Stimulated activated naive CD8-positive, alpha-beta T cell treated with anti-CD3 and anti-CD28 coated beads, Interleukin-15, Interleukin-2, amounts not matched to agents 100 U/mL and 50 U/mL, for 24 hours (primary cell): ENCODE results near the gene MATCAP1.

ENCODE experiments used
- ATAC-seq: fragments of 150-1000 bp; cut with Tn5 transposase; one replicate; pipeline ENCODE4 v1.10.0; 2021
- DNase-seq: peaks from one replicate; pipeline ENCODE4 v3.0.0; 2021

The MATCAP1 gene

GRCh38 chr16:67156143-67156844 lies 27.5 kb downstream of the MATCAP1 start:
- no peak for ATAC-seq
- no peak for DNase-seq

GRCh38 chr16:67155295-67156142 lies 28.2 kb downstream of the MATCAP1 start:
- ATAC-seq (peak; percentile 44), DNase-seq (peak; percentile 87)

GRCh38 chr16:67154578-67155294 lies 29.0 kb downstream of the MATCAP1 start:
- DNase-seq (no peak), ATAC-seq (no peak)

GRCh38 chr16:67151431-67152097 lies 32.2 kb downstream of the MATCAP1 start:
- ATAC-seq (no peak), DNase-seq (no peak)

- ATAC-seq (peak; percentile 45), DNase-seq (peak; percentile 49)
Measured at GRCh38 chr16:67150833-67151396, 32.8 kb downstream of the MATCAP1 start, which contains the start of gene B3GNT9. Gene B3GNT9, minus strand, starts transcription at chr16:67150998. Its CDS starts 513 bp downstream, at chr16:67150485.

GRCh38 chr16:67150047-67150832 lies 33.5 kb downstream of the MATCAP1 start:
- ATAC-seq, result peak; percentile 61
- peak; percentile 60 for DNase-seq

GRCh38 chr16:67149276-67150046 lies 34.3 kb downstream of the MATCAP1 start:
- ATAC-seq (no peak), DNase-seq (no peak)

- no peak for ATAC-seq
- DNase-seq, result no peak
Measured at GRCh38 chr16:67148656-67149275, 35.0 kb downstream of the MATCAP1 start.

GRCh38 chr16:67148221-67148620 lies 35.5 kb downstream of the MATCAP1 start:
- ATAC-seq, result no peak

GRCh38 chr16:67147437-67148140 lies 36.2 kb downstream of the MATCAP1 start:
- ATAC-seq (no peak), DNase-seq (no peak)

More at GRCh38 chr16:67148221-67148620, 35.5 kb downstream of the MATCAP1 start:
- no peak for DNase-seq

- no peak for ATAC-seq
- no peak for DNase-seq
Measured at GRCh38 chr16:67146523-67147357, 37.0 kb downstream of the MATCAP1 start.

GRCh38 chr16:67145746-67146145 lies 38.0 kb downstream of the MATCAP1 start:
- DNase-seq (no peak), ATAC-seq (no peak)

GRCh38 chr16:67144943-67145342 lies 38.8 kb downstream of the MATCAP1 start:
- ATAC-seq, result no peak
- no peak for DNase-seq

- ATAC-seq (no peak), DNase-seq (no peak)
Measured at GRCh38 chr16:67142342-67142741, 41.4 kb downstream of the MATCAP1 start.

GRCh38 chr16:67141391-67141790 lies 42.4 kb downstream of the MATCAP1 start:
- DNase-seq, result no peak
- ATAC-seq, result no peak

GRCh38 chr16:67137605-67138004 lies 46.2 kb downstream of the MATCAP1 start:
- ATAC-seq, result no peak
- no peak for DNase-seq

GRCh38 chr16:67129422-67129821 lies 54.3 kb downstream of the MATCAP1 start:
- no peak for ATAC-seq

GRCh38 chr16:67128887-67129286 lies 54.9 kb downstream of the MATCAP1 start:
- ATAC-seq, result no peak
- DNase-seq, result no peak

More at GRCh38 chr16:67129422-67129821, 54.3 kb downstream of the MATCAP1 start:
- DNase-seq, result no peak
